H1 (cell line): ENCODE results near the gene KRT1. TPM values are rescaled to one million over a fixed set of nuclear protein-coding genes. Genes with fewer than 3 reads are reported as not detected.

ENCODE experiments used
- CTCF ChIA-PET: fragments of 300-600 bp; sonication (Branson Sonifier 250); formaldehyde crosslinking; loops from one replicate; lab custom pipeline; 2021; ENCODE audit not compliant: partially characterized antibody; lab: Charles Lee
- POLR2A ChIA-PET: fragments of 300-600 bp; sonication (Branson Sonifier 250); formaldehyde crosslinking; loops from one replicate; lab custom pipeline; 2021; ENCODE audit warnings: inconsistent platforms; ENCODE audit not compliant: partially characterized antibody; lab: Charles Lee
- DNase-seq, 2 experiments: peaks; one replicate each; pipeline versions ENCODE4 v3.0.0 to v3.0.0-alpha.2; 2010 to 2022; ENCODE audit warnings: low spot score in 2 of 2, low read depth in 1 of 2, mixed read lengths in 1 of 2
- FAIRE-seq: peaks from 2 replicates; lab custom pipeline; 2011; peaks lifted over from hg19 to GRCh38; lab: Jason Lieb, UNC
- H2AFZ ChIP-seq: 2 replicates; pipeline ENCODE4 v1.8.1; 2012; ENCODE audit warnings: low read length, inconsistent platforms
- H2AK5ac ChIP-seq: 2 replicates; pipeline ENCODE4 v1.6.1; 2013; ENCODE audit warnings: low read depth, low read length
- H2BK120ac ChIP-seq: replicated peaks from 2 replicates; pipeline ENCODE3; 2013; ENCODE audit warnings: low read depth, low read length, inconsistent platforms
- H2BK12ac ChIP-seq: 2 replicates; pipeline ENCODE4 v1.6.1; 2013; ENCODE audit warnings: low read depth, low read length
- H2BK15ac ChIP-seq: 2 replicates; pipeline ENCODE4 v1.6.1; 2013; ENCODE audit warnings: low read length
- H2BK20ac ChIP-seq: 2 replicates; pipeline ENCODE4 v1.6.1; 2013; ENCODE audit warnings: low read length
- H2BK5ac ChIP-seq: 2 replicates; pipeline ENCODE4 v1.6.1; 2013; ENCODE audit warnings: low read depth, low read length
- H3K14ac ChIP-seq: 2 replicates; pipeline ENCODE4 v1.6.1; 2013; ENCODE audit warnings: inconsistent platforms; ENCODE audit not compliant: insufficient read length
- H3K18ac ChIP-seq: 2 replicates; pipeline ENCODE4 v1.6.1; 2013; ENCODE audit warnings: low read length; ENCODE audit errors: extremely low read depth
- H3K23ac ChIP-seq: 2 replicates; pipeline ENCODE4 v1.6.1; 2013; ENCODE audit warnings: inconsistent platforms; ENCODE audit not compliant: insufficient read length
- H3K23me2 ChIP-seq: 2 replicates; pipeline ENCODE4 v1.6.1; 2013; ENCODE audit warnings: low read depth, low read length
- H3K27ac ChIP-seq: 2 replicates; pipeline ENCODE4 v1.6.1; 2011; ENCODE audit warnings: low read depth, low read length, inconsistent platforms
- H3K27me3 ChIP-seq, 4 experiments: replicated peaks in 1 of 4; 1 replicate in 1 of 4; 2 replicates in 3 of 4; pipeline versions ENCODE4 v1.6.1 to v1.8.1; 2011 to 2013; ENCODE audit warnings: low read length in 3 of 4, mild to moderate bottlenecking in 3 of 4, inconsistent platforms in 2 of 4, mixed read lengths in 2 of 4, moderate library complexity in 1 of 4; ENCODE audit not compliant: control insufficient read depth in 3 of 4, insufficient read depth in 3 of 4; ENCODE audit errors: extremely low read depth in 1 of 4
- H3K36me3 ChIP-seq, 4 experiments: 2 replicates each; pipeline versions ENCODE4 v1.6.1 to v1.8.1; 2011 to 2013; ENCODE audit warnings: mild to moderate bottlenecking in 4 of 4, low read length in 3 of 4, moderate library complexity in 2 of 4, control low read depth in 1 of 4, inconsistent platforms in 1 of 4; ENCODE audit not compliant: insufficient read depth in 4 of 4, control insufficient read depth in 2 of 4
- H3K4ac ChIP-seq: replicated peaks from 2 replicates; pipeline ENCODE3; 2013; ENCODE audit warnings: low read length, low read depth, mixed read lengths, inconsistent platforms; ENCODE audit not compliant: insufficient read length
- H3K4me1 ChIP-seq, 4 experiments: replicated peaks in 1 of 4; 1 replicate in 1 of 4; 2 replicates in 3 of 4; pipeline versions ENCODE4 v1.6.1 to v1.8.1; 2011 to 2013; ENCODE audit warnings: low read length in 3 of 4, inconsistent platforms in 2 of 4, mixed read lengths in 1 of 4; ENCODE audit not compliant: insufficient read depth in 4 of 4, control insufficient read depth in 3 of 4
- H3K4me2 ChIP-seq, 2 experiments: 2 replicates each; pipeline versions ENCODE4 v1.6.1 to v1.8.1; 2011 to 2013; ENCODE audit warnings: low read depth in 2 of 2, low read length in 2 of 2, control low read depth in 1 of 2, inconsistent platforms in 1 of 2, mild to moderate bottlenecking in 1 of 2; ENCODE audit not compliant: insufficient read depth in 1 of 2
- H3K4me3 ChIP-seq, 4 experiments: fragments of 200-600, 300-600 bp in 1 of 4; sonication (generic), shearing (Covaris generic), sonication (Bioruptor Twin) in 1 of 4; 2 replicates each; pipeline versions ENCODE4 v1.5.1 to v1.8.1; 2011 to 2016; ENCODE audit warnings: low read length in 4 of 4, low read depth in 3 of 4, control low read depth in 2 of 4, inconsistent platforms in 2 of 4, mild to moderate bottlenecking in 2 of 4, mixed read lengths in 1 of 4, moderate library complexity in 1 of 4; ENCODE audit not compliant: insufficient read depth in 2 of 4; ENCODE audit errors: extremely low read depth in 1 of 4
- H3K56ac ChIP-seq: replicated peaks from 2 replicates; pipeline ENCODE3; 2013; ENCODE audit warnings: low read depth, mild to moderate bottlenecking, mixed read lengths, low read length, inconsistent platforms; ENCODE audit not compliant: insufficient read length
- H3K79me1 ChIP-seq: 2 replicates; pipeline ENCODE4 v1.6.1; 2013; ENCODE audit warnings: low read depth, low read length, control low read depth
- H3K79me2 ChIP-seq, 2 experiments: 2 replicates each; pipeline versions ENCODE4 v1.6.1 to v1.8.1; 2012 to 2013; ENCODE audit warnings: low read length in 2 of 2, mild to moderate bottlenecking in 2 of 2, inconsistent platforms in 1 of 2; ENCODE audit not compliant: insufficient read depth in 2 of 2, control insufficient read depth in 1 of 2
- H3K9ac ChIP-seq, 4 experiments: replicated peaks in 1 of 4; 1 replicate in 1 of 4; 2 replicates in 3 of 4; pipeline versions ENCODE4 v1.6.1 to v1.8.1; 2011 to 2013; ENCODE audit warnings: low read depth in 3 of 4, low read length in 3 of 4, control low read depth in 2 of 4, mild to moderate bottlenecking in 2 of 4, moderate library complexity in 2 of 4, inconsistent platforms in 1 of 4; ENCODE audit errors: extremely low read depth in 1 of 4
- H3K9me3 ChIP-seq, 2 experiments: 2 replicates each; pipeline versions ENCODE4 v1.6.1 to v1.8.1; 2012 to 2013; ENCODE audit warnings: mild to moderate bottlenecking in 2 of 2, moderate library complexity in 2 of 2, control low read depth in 1 of 2, inconsistent platforms in 1 of 2, low read depth in 1 of 2, low read length in 1 of 2, mixed read lengths in 1 of 2; ENCODE audit not compliant: insufficient read depth in 2 of 2
- H4K20me1 ChIP-seq, 2 experiments: replicated peaks in 1 of 2; 2 replicates each; pipeline versions ENCODE3 to v1.8.1; 2011 to 2013; ENCODE audit warnings: inconsistent platforms in 2 of 2, low read length in 2 of 2, mild to moderate bottlenecking in 1 of 2; ENCODE audit not compliant: insufficient read depth in 2 of 2, control insufficient read depth in 1 of 2
- H4K5ac ChIP-seq: 2 replicates; pipeline ENCODE4 v1.6.1; 2013; ENCODE audit warnings: low read length, low read depth, mixed read lengths, inconsistent platforms; ENCODE audit not compliant: insufficient read length
- H4K8ac ChIP-seq: 2 replicates; pipeline ENCODE4 v1.8.0; 2013; ENCODE audit warnings: mild to moderate bottlenecking, moderate library complexity, low read length, inconsistent platforms; ENCODE audit not compliant: insufficient read depth; ENCODE audit errors: extremely low read depth
- H4K91ac ChIP-seq: replicated peaks from 2 replicates; pipeline ENCODE3; 2013; ENCODE audit warnings: low read length, mixed read lengths, inconsistent platforms; ENCODE audit not compliant: insufficient read length
- ASH2L ChIP-seq: fragments of 200-600, 300-600 bp; sonication (generic); IDR thresholded peaks from one replicate; pipeline ENCODE4 v1.7.1; 2017; ENCODE audit warnings: low read length
- HDAC6 ChIP-seq: IDR thresholded peaks from one replicate; pipeline ENCODE4 v1.7.1; 2012; ENCODE audit warnings: low read depth, mild to moderate bottlenecking, inconsistent platforms, low read length, moderate library complexity
- KDM1A ChIP-seq: fragments of 200-600, 300-600 bp; sonication (generic); IDR thresholded peaks from 2 replicates; pipeline ENCODE4 v1.7.1; 2016; ENCODE audit warnings: mild to moderate bottlenecking, low read length, borderline replicate concordance
- POLR2A ChIP-seq, 2 experiments: IDR thresholded peaks; 1 replicate in 1 of 2; 2 replicates in 1 of 2; pipeline ENCODE4 v1.6.1; 2011; ENCODE audit warnings: low read depth in 2 of 2, low read length in 2 of 2, mild to moderate bottlenecking in 2 of 2; ENCODE audit errors: control extremely low read depth in 1 of 2
- RAD21 ChIP-seq, 2 experiments: IDR thresholded peaks in 1 of 2; conservative IDR thresholded peaks in 1 of 2; 2 replicates each; pipeline ENCODE4 v1.6.1; 2011; ENCODE audit warnings: low read depth in 2 of 2, low read length in 2 of 2, improper control_type of control experiment in 1 of 2, inconsistent platforms in 1 of 2, mild to moderate bottlenecking in 1 of 2, moderate library complexity in 1 of 2
- SIX5 ChIP-seq: IDR thresholded peaks from 2 replicates; pipeline ENCODE4 v1.6.1; 2011; ENCODE audit warnings: mild to moderate bottlenecking, low read depth, low read length
- SP1 ChIP-seq: IDR thresholded peaks from 2 replicates; pipeline ENCODE4 v1.6.1; 2011; ENCODE audit warnings: low read depth, low read length
- TCF12 ChIP-seq: IDR thresholded peaks from 2 replicates; pipeline ENCODE4 v1.6.1; 2011; ENCODE audit warnings: low read depth, mild to moderate bottlenecking, low read length
- YY1 ChIP-seq: IDR thresholded peaks from 2 replicates; pipeline ENCODE4 v1.6.1; 2011; ENCODE audit warnings: low read depth, mild to moderate bottlenecking, low read length
- WGBS, 2 experiments: shearing (Covaris generic) in 1 of 2; methylation state at CpG; one replicate each; pipeline versions ENCODE4 v1.1.6 to v1.1.7; 2013 to 2015; ENCODE audit warnings: low lambda C conversion rate in 2 of 2, mixed read lengths in 2 of 2, inconsistent platforms in 1 of 2, low coverage in 1 of 2, missing lambda C conversion rate in 1 of 2; ENCODE audit not compliant: insufficient replicate concordance in 2 of 2, insufficient coverage in 1 of 2, insufficient read length in 1 of 2; ENCODE audit errors: extremely low coverage in 1 of 2, missing lambda C conversion rate in 1 of 2; 5-methylcytosine and 5-hydroxymethylcytosine counted together
- polyA plus RNA-seq, 7 experiments: library from polyadenylated mRNA; depleted of rRNA in 3 of 7; stranded (reverse) in 5 of 7; unstranded in 2 of 7; fragments of >200 nt in 5 of 7; fragments of 200-250 nt in 2 of 7; gene quantifications; 1 replicate in 5 of 7; 2 replicates in 1 of 7; 4 replicates in 1 of 7; pipeline versions ENCODE4 v1.2.1 to v1.2.3, GENCODE V29; 2011 to 2013; ENCODE audit warnings: missing spikeins in 2 of 7, mixed read lengths in 2 of 7
- total RNA-seq: library from RNA; stranded (reverse); fragmentation: NEBNext Ultra II Directional; extraction: Animal tissue kit (Norgen Biotek cat#: 25700); gene quantifications from 2 replicates; pipeline ENCODE4 v1.2.1, GENCODE V29; 2021
- TF ChIP-seq, protein P1 (sequence below): IDR thresholded peaks from 2 replicates; pipeline ENCODE4 v1.6.1; 2012; ENCODE audit warnings: low read length, inconsistent platforms
- TF ChIP-seq, protein P2 (sequence below): IDR thresholded peaks from 2 replicates; pipeline ENCODE4 v1.6.1; 2012; ENCODE audit warnings: inconsistent platforms

Gene KRT1
- total and polyA plus RNA-seq, 2 of the 8 experiments (the other 6 are each of a cell fraction or from before 2014, with no cell fraction given) = not detected

DNA sequence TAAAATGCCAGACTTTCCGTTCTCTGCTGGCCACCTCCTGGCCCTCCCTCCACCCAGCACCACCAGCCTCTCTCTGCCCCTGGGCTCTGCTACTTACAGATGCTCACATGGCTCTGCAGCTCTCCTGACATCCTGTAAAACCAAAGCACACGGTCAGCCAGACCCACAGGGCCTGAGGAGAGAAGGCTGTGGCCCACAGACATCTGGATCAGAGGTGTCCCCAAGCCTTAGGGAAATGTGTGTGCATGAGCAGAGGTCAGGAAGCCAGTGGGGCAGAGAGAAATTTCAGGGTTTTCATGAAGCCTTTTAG lies 11.6 kb upstream of the KRT1 start:
- DNase-seq (no peak), FAIRE-seq (no peak)
- Histone ChIP-seq H2BK12ac (no peak overlapping the region), H3K18ac (no peak overlapping the region), H4K91ac (no peak overlapping the region), H3K14ac (no peak overlapping the region), H4K5ac (no peak overlapping the region), H2BK5ac (no peak overlapping the region), H3K23ac (no peak overlapping the region), H3K27ac (no peak overlapping the region), H2AFZ (no peak overlapping the region), H3K4ac (no peak overlapping the region), H3K9ac (no peak overlapping the region), H2BK120ac (no peak overlapping the region), H3K9me3 (no peaks in the 10 kb centered on the region), H3K27me3 (peaks cover 0 to 30% (median 16%) of the 10 kb centered on the region in 4 experiments; a peak in 6 of 7 replicates), H3K56ac (no peak overlapping the region), H2BK15ac (no peak overlapping the region), H4K8ac (no peak overlapping the region), H2AK5ac (no peak overlapping the region), H3K36me3 (no peaks in the 10 kb centered on the region), H4K20me1 (peaks cover 0 to 2% of the 10 kb centered on the region in 2 experiments), H3K4me1 (peaks cover 0 to 9% (median 3%) of the 10 kb centered on the region in 4 experiments; a peak in 2 of 7 replicates), H3K79me2 (no peaks in the 10 kb centered on the region), H3K79me1 (no peaks in the 10 kb centered on the region; the same call in 1 of the 2 replicates), H3K4me2 (peak overlapping the region in 1 of 2 experiments; percentile 75; a peak in 1 of 4 replicates), H3K23me2 (peaks cover 6% of the 10 kb centered on the region; the same call in 1 of the 2 replicates), H2BK20ac (no peak overlapping the region), H3K4me3 (no peak overlapping the region)
- 74% methylated on average over 2 of the region's 2 CpGs; no CpG with 5 or more reads in 1 of the 2 experiments for WGBS, 2 experiments
- CTCF ChIA-PET = interaction anchor here (0.9 to 3.8 kb wide), 29 partner anchors 9 to 297 kb away, joined by 3 to 39 read pairs (median 6); partner anchors contain the start of genes KRT1 and KRT3
- POLR2A ChIA-PET = interaction anchor here (1.0 kb wide), 1 partner anchor 41 kb away, joined by 4 read pairs; no protein-coding TSS in a partner anchor
- no peak for TF ChIP-seq ASH2L
- TF ChIP-seq SP1 = no peak
- TF ChIP-seq, protein P1, sequence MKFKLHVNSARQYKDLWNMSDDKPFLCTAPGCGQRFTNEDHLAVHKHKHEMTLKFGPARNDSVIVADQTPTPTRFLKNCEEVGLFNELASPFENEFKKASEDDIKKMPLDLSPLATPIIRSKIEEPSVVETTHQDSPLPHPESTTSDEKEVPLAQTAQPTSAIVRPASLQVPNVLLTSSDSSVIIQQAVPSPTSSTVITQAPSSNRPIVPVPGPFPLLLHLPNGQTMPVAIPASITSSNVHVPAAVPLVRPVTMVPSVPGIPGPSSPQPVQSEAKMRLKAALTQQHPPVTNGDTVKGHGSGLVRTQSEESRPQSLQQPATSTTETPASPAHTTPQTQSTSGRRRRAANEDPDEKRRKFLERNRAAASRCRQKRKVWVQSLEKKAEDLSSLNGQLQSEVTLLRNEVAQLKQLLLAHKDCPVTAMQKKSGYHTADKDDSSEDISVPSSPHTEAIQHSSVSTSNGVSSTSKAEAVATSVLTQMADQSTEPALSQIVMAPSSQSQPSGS = no peak
- TF ChIP-seq YY1 = no peak
- TF ChIP-seq TCF12 = no peak
- TF ChIP-seq, protein P2, sequence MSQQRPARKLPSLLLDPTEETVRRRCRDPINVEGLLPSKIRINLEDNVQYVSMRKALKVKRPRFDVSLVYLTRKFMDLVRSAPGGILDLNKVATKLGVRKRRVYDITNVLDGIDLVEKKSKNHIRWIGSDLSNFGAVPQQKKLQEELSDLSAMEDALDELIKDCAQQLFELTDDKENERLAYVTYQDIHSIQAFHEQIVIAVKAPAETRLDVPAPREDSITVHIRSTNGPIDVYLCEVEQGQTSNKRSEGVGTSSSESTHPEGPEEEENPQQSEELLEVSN = no peak
- TF ChIP-seq RAD21 (IDR thresholded peaks at IDR 0.05 in 1 of 2, conservative IDR thresholded peaks at IDR 0.05 in 1 of 2; ENCODE audit: low read depth in 2 of 2, low read length in 2 of 2) = no peak
- TF ChIP-seq POLR2A (IDR thresholded peaks at IDR 0.05; ENCODE audit: control extremely low read depth in 1 of 2, low read depth in 2 of 2, low read length in 2 of 2) = no peak
- TF ChIP-seq KDM1A = no peak
- no peak for TF ChIP-seq HDAC6
- TF ChIP-seq SIX5 = no peak
